HG03159 (cell line): Measurements from ENCODE around the gene PNPLA3.

Source experiments
- ATAC-seq: cut with Tn5 transposase; IDR thresholded peaks from one replicate; pipeline ENCODE4 v1.9.1; 2021; ENCODE audit warnings: mild to moderate bottlenecking, moderate library complexity; ENCODE audit not compliant: unreplicated experiment

PNPLA3 gene, protein sequence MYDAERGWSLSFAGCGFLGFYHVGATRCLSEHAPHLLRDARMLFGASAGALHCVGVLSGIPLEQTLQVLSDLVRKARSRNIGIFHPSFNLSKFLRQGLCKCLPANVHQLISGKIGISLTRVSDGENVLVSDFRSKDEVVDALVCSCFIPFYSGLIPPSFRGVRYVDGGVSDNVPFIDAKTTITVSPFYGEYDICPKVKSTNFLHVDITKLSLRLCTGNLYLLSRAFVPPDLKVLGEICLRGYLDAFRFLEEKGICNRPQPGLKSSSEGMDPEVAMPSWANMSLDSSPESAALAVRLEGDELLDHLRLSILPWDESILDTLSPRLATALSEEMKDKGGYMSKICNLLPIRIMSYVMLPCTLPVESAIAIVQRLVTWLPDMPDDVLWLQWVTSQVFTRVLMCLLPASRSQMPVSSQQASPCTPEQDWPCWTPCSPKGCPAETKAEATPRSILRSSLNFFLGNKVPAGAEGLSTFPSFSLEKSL

GRCh38 chr22:43923631-43924464, at the start of gene PNPLA3:
TSS of gene PNPLA3 (plus strand) at chr22:43923805. CDS start at chr22:43923912, 107 bp downstream.
- no peak for ATAC-seq

DNA sequence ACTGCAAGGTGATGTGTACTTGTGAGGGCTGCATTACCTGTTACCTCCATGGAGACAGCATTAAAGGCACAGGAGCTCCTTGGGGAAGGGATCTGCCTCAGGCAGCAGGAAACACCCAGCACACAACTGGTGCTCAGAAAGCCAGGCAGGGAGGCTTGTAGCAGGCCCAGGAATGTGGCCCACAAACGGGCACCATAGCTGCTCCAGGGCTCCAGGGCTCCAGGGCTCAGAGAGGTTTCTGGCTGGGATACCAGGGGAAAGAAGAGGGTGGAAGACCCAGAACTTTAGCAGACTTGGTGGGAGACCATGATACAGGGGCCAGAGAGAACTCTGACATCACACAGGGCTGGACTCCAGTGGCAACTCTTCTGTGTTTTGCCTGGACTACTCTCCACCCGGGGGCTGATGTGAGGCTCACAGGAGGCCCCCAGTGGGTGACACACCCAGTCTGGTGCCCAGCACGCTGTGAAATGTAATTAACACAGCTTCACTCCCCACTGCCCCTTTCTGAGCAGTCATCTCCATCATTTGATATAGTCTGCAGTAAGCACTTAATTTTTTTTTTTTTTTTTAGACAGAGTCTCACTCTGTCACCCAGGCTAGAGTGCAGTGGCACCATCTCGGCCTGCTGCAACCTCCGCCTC, 46.6 kb upstream of the PNPLA3 start:
- no peak for ATAC-seq

DNA sequence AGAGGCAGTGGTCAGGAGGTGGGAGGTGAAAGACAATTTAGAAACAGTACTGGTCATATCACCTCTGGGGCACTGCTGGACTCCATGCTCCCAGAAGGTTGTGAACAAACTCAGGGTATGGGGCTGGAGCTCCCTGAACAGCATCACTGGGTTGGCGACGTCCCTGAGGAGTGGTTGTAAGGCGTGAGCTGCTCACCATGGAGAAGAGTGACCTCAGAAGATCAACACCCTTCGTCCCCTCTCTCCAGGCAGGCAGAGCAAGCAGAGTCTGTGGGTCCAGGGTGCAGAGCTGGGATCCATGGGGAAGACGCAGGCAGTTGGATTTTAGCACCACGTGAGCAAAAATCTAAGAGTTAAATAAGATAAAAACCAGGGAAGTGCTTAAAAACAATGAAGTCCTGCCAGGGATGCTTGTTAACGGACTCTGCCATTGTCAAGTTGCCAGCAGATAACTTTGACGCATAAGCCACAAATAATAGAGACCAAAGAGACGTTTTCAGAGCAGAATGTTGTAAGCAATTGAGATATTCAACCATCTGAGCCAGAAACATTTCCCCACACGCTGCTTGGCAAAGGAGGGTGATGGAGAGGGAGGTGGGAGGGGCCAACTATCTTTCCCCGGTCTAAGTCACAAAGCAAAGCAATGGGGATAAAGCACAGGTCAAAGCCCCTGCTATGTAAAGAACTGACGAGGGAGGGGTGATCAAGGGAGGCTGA, 45.4 kb upstream of the PNPLA3 start:
- no peak for ATAC-seq

GRCh38 chr22:43878831-43879550, 44.6 kb upstream of the PNPLA3 start:
- ATAC-seq: no peak

DNA sequence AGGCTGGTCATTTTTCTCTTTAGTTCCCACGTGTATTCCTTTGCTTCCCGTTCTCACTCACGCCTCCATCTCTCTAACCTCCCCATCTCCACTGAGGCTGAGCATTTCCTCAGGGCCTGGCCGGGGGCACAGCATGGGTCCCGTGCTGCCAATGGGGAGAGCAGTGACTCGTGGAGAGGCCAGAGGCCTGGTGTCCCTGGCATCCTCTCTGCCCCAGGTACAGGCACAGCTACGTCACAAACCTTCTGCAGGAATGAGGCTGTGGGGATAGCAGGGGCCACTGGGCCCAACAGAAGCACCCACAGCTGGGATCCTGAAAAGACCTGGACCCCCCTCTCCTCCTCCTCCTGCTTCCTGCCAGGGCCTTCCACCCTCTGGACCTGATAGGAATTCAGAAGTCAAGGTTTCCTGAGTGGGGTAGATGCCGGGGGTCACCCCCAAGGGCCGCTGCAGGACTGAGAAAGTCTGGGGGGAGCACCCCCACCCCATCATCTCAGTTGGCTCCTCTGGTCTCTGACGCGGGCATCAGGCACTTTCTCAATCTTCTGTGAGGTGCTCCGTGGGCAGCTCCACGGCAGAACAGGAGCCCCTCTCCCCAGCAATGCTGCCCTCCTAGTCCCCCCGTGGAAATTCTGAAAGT, 43.6 kb upstream of the PNPLA3 start:
- no peak for ATAC-seq

DNA sequence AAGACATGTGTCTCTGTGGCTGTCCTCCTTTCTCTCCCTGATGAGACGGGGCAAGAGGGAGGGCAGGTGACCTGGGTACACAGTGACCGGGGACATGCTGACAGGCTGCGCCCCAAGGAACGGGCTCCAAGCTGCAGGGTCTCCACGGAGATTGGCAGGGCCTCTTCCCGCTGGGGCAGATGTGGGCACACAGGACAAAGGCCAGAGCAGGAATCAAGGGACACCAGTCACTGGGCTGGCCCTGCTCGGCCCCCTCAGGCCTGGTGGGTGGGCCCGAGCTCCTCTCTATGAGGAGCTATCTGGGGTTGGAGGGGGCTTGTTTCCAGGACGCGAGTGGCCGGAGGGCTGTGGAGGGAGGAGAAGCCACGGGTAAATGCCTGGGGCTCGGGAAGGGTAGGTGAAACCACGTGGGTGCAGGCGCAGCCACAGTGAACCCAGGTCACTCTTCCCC, 43.0 kb upstream of the PNPLA3 start:
- no peak for ATAC-seq

- no peak for ATAC-seq
These were observed 42.2 kb upstream of the PNPLA3 start for GRCh38 chr22:43881091-43882061.

DNA sequence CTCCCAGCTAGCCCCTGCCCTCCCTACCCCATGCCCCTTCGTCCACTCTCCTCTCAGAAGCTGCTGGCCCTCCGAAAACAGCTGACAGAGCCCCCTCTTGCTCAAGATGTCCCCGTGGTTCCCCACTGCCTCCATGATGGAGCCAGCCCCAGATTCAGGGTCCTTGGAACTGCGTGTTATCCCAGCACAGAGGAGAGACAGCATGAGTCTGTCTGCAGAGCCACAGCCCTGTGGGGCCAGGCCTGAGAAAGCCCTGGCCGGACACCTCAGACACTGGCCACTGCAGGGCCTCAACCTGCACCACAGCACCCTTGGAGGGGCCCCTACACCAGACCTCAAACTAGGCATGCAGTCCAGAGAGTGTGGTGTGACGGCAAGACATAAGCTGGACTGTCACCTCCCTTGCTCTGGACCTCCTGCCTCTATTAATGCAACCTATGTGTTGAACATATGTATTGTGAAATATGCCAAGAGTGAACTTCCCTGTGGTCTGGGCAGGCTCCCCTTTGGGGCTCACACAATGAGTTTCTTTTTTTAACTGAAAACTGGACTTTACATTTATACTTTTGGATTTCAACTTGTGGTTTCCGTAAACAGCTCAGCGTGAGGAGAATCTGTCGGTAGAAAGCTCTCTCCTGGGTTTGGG, 41.4 kb upstream of the PNPLA3 start:
- ATAC-seq: no peak

GRCh38 chr22:43883012-43883661, 40.5 kb upstream of the PNPLA3 start:
- no peak for ATAC-seq

DNA sequence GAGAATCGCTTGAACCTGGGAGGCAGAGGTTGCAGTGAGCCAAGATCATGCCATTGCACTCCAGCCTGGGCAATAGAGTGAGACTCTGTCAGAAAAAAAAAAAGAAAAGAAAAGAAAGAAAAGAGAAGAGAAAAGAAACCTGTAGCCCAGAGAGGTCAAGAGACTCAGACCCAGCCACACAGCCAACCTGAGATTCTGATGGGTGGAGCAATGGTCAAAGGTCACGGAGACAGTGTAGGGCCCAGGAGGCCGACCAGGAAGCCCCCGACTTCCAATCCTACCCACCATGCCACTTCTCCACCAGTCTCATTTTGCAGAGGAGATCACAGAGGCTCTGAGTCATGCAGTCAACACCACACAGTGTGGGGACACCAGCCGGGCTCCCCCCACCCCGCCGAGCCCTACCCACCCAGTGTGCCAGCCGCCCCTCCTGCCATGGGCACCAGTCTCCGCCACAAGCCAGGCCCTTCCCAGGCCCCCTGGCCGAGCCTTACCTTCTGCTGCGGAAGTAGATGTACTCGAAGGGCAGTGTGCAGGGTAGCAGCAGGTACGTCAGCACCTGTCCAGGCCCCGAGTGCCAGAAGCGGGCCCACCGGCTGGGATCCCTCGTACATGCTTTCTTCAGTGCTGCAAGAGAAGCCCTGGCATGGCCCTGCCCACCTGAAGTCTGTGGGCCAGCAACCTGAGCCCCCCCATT, 39.7 kb upstream of the PNPLA3 start:
- ATAC-seq: no peak

DNA sequence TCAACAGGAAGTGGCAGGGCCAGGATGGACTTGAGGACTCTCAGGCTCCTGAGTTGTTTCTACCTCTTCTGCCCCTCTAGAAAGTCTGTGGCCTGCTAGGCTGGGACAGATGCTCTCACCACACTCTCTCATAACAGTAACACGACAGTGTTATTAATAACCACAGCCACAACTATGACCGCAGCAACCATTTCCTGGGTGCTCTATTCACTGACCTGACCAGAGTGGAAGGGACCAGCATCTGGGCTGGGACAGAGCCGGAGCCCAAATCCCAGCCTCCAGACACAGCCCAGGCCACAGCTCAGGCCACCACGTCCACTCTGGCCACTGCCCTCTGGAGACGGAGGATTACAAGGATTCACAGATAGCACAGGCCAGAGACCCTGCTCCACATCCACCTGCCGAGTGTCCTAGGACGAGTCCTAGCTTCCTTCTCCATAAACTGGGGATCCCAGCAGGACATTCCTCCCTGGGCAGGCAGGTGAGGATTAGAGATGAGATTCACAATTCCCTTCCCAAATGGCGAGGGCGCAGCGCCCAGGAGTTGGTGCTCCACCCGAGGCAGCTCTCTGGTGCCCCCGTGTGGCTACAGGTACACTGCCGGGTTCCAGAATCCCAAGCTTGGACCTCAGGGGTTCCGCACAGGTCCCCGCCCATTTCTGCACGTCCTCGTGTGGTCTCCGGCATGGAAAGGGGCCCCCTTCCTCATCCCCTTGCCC, 38.8 kb upstream of the PNPLA3 start:
- ATAC-seq: peak; percentile 69

DNA sequence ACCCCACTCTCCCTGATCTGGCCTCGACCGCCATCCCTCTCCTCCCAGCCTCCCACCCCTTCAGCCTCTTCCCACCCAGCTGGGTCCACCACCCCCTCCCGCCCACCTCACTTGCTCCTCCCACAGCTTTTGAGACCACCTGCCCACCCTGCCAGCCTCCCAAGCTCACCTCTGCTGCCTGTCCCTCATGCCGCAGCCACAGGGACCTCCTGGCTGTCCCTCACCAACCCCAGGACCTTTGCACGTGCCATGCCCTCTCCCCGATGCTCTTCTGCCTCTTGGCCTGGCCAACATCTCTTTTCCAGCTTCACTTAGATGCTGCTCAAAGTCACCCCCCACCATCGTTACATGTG, 38.3 kb upstream of the PNPLA3 start:
- ATAC-seq: no peak

DNA sequence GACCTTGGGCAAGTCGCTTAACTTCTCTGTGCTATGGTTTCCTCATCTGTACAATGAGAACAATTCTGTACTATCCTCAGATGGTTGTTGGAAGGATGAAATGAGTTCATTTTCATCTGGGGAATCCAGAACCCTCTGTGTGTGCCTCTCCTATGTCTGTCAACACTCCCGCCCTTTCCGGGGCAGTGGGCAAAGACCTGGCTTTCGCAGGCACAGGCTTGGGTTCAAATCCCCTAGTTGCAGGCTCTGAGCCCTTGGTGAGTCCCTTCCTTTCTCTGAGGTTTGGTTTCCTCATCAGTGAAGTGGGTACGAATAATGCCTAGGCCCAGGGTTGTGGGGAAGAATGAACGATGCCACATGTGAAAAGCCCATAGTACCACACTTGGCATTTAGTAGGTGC, 37.8 kb upstream of the PNPLA3 start:
- no peak for ATAC-seq

DNA sequence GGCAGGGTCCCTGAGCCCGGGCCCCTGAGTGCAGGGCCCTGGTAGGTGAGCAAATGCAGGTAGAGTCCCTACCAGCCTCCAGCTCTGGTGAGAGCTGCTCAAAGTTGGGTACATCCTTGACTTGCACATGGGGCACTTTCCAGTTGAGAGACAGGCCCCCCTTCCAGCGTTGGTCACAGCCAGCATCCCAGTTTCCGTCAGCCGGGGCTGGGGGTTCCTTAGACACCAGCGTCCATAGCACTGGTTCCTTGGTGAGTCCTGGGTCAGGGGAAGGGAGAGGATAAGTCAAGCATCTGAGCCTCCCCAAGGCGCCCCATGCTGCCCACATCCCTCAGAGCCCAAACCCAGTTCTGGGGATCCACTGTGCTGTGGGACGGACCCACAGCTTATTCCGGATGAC, 37.4 kb upstream of the PNPLA3 start:
- ATAC-seq: no peak

DNA sequence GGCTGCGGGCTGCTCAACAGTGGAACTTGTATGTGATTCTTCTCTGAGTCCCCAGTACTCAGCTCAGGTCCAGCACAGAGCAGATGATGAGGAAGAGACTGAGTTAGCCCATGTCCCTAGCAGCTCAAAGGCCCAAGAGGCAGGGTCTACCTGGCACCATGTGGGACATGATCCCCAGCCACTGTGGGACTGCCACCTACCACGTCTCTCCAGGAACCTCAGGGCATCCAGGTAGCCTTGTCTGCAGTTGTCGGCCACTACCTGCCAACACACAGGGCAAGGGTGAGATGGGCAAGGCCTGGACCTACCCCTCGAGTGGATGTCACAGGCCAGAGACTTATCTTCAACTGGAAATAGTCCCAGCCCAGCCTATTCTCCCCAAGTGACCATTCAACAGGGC, 36.2 kb upstream of the PNPLA3 start:
- no peak for ATAC-seq

DNA sequence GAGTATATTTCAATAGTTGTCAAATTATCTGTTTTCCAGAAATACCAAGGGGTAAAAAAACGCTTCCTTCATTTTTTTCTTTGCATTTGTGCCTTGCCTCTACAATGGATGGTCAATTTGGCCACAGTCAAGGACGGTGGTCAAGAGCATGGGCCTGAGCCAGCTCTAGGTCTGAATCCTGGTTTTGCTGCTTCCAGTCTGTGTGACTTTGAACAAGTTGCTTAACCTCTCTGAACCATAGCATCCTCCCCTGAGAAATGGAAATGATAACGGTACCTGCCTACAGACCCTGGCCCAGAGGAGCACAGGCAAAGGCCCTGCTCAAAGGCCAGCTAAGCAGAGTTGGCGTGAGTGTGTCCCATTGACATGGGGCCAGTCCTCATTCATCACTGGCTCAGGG, 34.9 kb upstream of the PNPLA3 start:
- no peak for ATAC-seq
